Vagina (tissue), 2 donors: ENCODE results near the gene FOXA2.

ENCODE experiments used
- POLR2A ChIP-seq, 2 donors: fragments of 450-650 bp; IDR thresholded peaks; one replicate each; pipeline ENCODE4 v1.6.1; 2017; ENCODE audit warnings: antibody characterized with exemption in 2 of 2, mild to moderate bottlenecking in 2 of 2, moderate library complexity in 2 of 2
- POLR2AphosphoS5 ChIP-seq, 2 donors: sonication (generic); formaldehyde crosslinking; IDR thresholded peaks; one replicate each; pipeline ENCODE4 v1.9.0; 2017; ENCODE audit warnings: antibody characterized with exemption in 2 of 2, mild to moderate bottlenecking in 2 of 2, low read depth in 1 of 2; ENCODE audit not compliant: insufficient read depth in 1 of 2
- TF ChIP-seq, protein P1 (sequence below), 3 experiments: fragments of 450-650 bp in 2 of 3; fragments of 200-600 bp in 1 of 3; sonication (generic) in 1 of 3; IDR thresholded peaks; one replicate each; pipeline ENCODE4 v1.5.1; 2017 to 2019; ENCODE audit warnings: antibody characterized with exemption in 3 of 3, mild to moderate bottlenecking in 2 of 3, moderate library complexity in 2 of 3

- TF ChIP-seq, protein P1, sequence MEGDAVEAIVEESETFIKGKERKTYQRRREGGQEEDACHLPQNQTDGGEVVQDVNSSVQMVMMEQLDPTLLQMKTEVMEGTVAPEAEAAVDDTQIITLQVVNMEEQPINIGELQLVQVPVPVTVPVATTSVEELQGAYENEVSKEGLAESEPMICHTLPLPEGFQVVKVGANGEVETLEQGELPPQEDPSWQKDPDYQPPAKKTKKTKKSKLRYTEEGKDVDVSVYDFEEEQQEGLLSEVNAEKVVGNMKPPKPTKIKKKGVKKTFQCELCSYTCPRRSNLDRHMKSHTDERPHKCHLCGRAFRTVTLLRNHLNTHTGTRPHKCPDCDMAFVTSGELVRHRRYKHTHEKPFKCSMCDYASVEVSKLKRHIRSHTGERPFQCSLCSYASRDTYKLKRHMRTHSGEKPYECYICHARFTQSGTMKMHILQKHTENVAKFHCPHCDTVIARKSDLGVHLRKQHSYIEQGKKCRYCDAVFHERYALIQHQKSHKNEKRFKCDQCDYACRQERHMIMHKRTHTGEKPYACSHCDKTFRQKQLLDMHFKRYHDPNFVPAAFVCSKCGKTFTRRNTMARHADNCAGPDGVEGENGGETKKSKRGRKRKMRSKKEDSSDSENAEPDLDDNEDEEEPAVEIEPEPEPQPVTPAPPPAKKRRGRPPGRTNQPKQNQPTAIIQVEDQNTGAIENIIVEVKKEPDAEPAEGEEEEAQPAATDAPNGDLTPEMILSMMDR (IDR thresholded peaks at IDR 0.05) = no peak
- no peak for TF ChIP-seq POLR2A (IDR thresholded peaks at IDR 0.05)
- no peak for TF ChIP-seq POLR2AphosphoS5 (IDR thresholded peaks at IDR 0.05; ENCODE audit: insufficient read depth in 1 of 2, low read depth in 1 of 2)
Measured at GRCh38 chr20:22569353-22569752, 15.0 kb downstream of the FOXA2 start.
